ENCODE measurements around the gene U2AF1L4. TPM values are rescaled to one million over a fixed set of nuclear protein-coding genes. Genes with fewer than 3 reads are reported as not detected.

The U2AF1L4 gene
- total RNA-seq, 2 experiments from 2014 or later = 42.3 to 43.9 TPM

DNA sequence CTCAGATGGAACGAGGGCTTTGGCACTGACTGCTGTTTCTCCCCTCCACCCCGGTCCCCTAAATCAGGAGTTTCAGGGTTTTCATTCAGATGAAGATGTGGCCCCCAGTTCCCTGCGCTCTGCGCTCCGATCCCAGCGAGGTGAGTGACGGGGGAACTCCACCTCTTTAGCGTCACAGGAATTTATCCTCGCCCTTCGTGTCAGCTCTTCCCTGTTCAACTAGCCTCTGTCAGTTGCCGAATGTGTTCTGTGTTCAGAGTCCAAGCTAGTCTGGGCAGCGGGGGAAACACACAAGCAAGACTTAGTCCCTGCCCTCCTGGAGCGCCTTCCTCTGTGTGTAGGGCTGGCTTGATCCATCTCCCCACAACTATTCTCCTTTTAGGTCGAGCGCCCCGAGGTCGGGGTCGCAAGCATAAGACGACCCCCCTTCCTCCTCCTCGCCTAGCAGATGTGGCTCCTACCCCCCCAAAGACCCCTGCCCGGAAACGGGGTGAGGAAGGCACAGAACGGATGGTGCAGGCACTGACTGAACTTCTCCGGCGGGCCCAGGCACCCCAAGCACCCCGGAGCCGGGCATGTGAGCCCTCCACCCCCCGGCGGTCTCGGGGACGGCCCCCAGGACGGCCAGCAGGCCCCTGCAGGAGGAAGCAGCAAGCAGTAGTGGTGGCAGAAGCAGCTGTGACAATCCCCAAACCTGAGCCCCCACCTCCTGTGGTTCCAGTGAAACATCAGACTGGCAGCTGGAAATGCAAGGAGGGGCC is 25.6 kb downstream of the U2AF1L4 start:
- no peak for DNase-seq
- peaks cover 16% of the 10 kb centered on the region for H3K27me3 Mint-ChIP-seq
- H3K9me3 Mint-ChIP-seq = no peaks in the 10 kb centered on the region
- peak overlapping the region; percentile 93 for H3K4me3 Mint-ChIP-seq
- peak overlapping the region; percentile 94 for H3K27ac Mint-ChIP-seq
- H3K36me3 Mint-ChIP-seq = peaks cover 66% of the 10 kb centered on the region
- peaks cover 33% of the 10 kb centered on the region for H3K4me1 Mint-ChIP-seq

DNA sequence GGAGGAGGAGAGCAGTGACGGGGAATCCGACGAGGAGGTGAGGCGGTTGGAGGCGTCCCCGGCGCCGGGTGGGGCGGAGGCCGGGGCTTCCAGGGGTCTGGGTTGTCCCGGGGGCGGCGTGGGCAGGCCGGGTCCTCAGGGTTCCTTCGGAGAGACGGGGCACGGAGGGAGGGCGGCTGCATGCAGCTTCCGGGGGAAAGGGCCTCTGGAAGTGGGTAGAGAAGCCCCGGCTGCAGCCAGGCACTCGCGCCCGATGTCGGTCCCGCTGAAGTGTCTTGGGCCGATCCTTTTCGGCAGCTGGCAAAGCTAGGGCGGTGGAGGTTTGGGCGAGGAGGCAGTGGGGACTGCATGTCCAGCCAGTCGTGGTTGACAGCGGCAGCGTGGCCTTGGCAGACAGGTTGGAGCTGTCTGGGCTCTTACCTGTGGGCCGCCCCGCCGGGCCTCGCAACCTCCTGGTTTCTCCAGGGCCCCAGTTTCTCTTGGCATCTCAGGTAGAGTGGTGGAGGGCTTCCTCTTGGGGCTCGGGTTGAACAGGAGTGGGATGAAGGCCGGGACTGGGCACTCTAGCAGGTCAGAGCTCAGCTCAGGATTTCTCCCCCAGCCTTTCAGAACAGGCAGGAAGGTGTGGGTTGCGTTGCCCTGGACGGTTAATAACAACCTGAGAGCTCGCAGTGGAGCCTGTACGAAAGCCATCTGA is 26.7 kb downstream of the U2AF1L4 start:
- Mint-ChIP-seq H3K4me3 (peak overlapping the region; percentile 93), H3K36me3 (peaks cover 72% of the 10 kb centered on the region), H3K27me3 (peaks cover 16% of the 10 kb centered on the region), H3K9me3 (no peaks in the 10 kb centered on the region), H3K4me1 (peaks cover 37% of the 10 kb centered on the region), H3K27ac (peak overlapping the region; percentile 94)
- peak; percentile 79 for DNase-seq

DNA sequence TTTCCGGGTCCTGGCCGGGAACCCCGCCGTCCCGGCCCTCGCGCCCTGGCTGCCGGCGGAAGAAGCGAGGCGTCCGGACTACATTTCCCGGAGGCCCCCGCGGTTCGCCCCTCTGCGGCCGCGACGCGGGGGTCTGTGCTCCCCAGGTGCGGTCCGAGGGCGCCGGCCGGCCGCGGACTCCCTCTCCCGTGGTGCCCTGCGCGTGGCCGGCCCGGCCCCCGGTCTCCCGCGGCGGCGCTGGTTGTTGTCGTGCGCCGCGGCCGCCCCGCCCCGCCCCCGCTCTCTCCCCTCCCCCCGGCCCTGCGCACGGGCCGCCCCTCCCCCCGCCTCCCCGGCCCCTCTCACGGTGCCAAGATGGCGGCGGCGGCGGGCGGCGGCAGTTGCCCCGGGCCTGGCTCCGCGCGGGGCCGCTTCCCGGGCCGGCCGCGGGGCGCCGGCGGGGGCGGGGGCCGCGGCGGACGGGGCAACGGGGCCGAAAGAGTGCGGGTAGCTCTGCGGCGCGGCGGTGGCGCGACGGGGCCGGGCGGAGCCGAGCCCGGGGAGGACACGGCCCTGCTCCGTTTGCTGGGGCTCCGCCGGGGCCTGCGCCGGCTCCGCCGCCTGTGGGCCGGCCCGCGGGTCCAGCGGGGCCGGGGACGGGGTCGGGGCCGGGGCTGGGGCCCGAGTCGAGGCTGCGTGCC is 27.4 kb downstream of the U2AF1L4 start, which contains the start of gene KMT2B:
TSS of gene KMT2B (plus strand) at position 339 of the 680 bp plus-strand sequence. CDS start at position 355, 16 bp downstream.
- Mint-ChIP-seq H3K27ac (peak within 1 kb of the TSS; percentile 98), H3K4me1 (peaks cover 37% of the 10 kb centered on the region), H3K4me3 (peak within 1 kb of the TSS; percentile 93), H3K27me3 (peaks cover 16% of the 10 kb centered on the region), H3K9me3 (no peaks in the 10 kb centered on the region), H3K36me3 (peaks cover 70% of the 10 kb centered on the region)
- no peak for DNase-seq

DNA sequence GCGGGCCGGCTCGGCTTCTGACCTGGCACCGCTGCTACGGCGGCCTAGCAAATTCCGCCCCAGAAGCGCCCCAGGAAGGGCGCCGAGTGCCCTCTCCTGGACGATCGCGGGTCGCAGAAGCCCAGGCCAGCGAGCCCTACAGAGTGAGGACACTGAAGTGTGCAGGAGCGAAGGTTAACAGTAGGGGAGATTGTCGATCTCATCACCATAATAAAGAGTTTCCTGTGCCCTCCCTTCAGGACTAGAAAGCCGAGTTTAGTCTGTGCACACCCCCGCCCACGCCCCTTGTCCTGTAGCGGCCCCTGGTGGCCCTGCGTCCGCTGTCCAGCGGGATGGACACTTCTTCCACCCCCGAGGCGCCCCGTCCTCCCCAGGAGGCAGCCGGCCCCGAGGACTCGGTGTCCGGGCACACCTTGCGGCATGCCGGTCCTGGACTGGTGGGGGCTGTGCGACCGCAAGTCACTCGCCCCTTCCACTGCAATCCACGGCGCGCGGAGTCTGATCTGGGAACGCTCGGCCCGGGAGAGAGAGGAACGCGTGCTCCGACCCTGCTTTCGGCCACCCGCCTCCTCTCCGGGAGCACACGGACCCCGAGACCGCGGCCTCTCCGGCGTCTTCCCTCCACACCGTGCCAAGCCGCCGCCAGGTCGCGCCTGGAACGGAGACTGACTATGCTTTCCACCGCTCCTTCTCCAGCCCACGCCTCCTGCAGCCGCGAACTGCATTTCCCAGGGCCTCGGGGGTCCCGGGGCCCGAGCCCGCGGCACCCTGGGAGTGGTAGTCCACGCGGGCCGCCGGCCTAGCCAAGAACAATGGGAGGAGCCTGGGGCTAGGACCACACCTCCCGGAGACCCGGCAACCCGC is 28.2 kb downstream of the U2AF1L4 start:
- DNase-seq = peak; percentile 99
- H3K4me3 Mint-ChIP-seq = peak overlapping the region; percentile 93
- peak overlapping the region; percentile 98 for H3K27ac Mint-ChIP-seq
- no peaks in the 10 kb centered on the region for H3K9me3 Mint-ChIP-seq
- H3K4me1 Mint-ChIP-seq = peaks cover 41% of the 10 kb centered on the region
- peaks cover 67% of the 10 kb centered on the region for H3K36me3 Mint-ChIP-seq
- peaks cover 16% of the 10 kb centered on the region for H3K27me3 Mint-ChIP-seq

DNA sequence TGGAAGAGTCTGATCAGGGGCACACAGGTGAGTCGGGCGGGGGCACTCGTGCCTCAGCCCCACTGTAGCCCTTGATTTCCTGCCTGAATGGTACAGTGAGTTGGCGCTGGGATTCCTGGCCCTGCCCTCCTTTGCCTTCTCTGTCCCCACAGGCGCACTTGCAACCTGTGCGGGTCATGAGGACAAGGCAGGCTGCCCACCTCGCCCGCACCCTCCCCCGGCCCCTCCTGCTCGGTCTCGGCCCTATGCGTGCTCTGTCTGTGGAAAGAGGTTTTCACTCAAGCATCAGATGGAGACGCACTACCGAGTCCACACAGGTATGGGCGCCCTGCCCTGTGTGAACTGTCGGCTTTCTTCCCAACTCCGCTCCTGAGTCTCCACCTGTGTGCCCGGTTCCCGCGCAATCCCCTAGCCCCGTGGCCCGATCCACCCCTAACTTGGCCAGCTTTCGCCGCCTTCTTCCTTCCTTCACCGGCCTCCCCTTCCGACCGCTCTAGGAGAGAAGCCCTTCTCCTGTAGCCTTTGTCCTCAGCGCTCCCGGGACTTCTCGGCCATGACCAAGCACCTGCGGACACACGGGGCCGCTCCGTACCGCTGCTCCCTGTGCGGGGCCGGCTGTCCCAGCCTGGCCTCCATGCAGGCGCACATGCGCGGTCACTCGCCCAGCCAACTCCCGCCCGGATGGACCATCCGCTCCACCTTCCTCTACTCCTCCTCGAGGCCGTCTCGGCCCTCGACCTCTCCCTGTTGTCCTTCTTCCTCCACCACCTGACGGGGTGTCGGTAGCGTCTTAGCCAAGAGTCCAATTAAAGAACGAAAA is 29.0 kb downstream of the U2AF1L4 start:
- Mint-ChIP-seq H3K27ac (peak overlapping the region; percentile 98), H3K4me1 (peaks cover 41% of the 10 kb centered on the region), H3K27me3 (peaks cover 16% of the 10 kb centered on the region), H3K36me3 (peaks cover 62% of the 10 kb centered on the region), H3K9me3 (peaks cover 2% of the 10 kb centered on the region), H3K4me3 (peak overlapping the region; percentile 93)
- DNase-seq = no peak

DNA sequence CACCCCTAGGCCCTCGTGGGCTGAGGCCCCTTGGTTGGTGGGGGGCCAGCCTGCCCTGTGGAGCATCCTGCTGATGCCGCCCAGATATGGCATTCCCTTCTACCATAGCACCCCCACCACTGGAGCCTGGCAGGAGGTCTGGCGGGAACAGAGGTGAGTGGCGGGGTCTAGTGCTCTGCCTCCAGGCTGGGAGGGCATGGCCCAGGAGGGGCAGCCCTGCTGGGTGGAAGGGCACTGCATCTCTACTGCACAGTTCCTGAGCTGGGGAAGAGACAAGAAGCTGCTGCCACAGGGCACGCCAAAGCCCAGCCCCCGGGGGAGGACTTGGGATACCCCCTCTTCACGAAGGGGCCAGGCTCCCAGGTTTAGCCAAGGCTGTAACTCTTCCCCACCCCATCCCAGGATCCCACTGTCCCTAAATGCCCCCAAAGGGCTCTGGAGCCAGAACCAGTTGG is 29.8 kb downstream of the U2AF1L4 start:
- peaks cover 46% of the 10 kb centered on the region for H3K4me1 Mint-ChIP-seq

DNA sequence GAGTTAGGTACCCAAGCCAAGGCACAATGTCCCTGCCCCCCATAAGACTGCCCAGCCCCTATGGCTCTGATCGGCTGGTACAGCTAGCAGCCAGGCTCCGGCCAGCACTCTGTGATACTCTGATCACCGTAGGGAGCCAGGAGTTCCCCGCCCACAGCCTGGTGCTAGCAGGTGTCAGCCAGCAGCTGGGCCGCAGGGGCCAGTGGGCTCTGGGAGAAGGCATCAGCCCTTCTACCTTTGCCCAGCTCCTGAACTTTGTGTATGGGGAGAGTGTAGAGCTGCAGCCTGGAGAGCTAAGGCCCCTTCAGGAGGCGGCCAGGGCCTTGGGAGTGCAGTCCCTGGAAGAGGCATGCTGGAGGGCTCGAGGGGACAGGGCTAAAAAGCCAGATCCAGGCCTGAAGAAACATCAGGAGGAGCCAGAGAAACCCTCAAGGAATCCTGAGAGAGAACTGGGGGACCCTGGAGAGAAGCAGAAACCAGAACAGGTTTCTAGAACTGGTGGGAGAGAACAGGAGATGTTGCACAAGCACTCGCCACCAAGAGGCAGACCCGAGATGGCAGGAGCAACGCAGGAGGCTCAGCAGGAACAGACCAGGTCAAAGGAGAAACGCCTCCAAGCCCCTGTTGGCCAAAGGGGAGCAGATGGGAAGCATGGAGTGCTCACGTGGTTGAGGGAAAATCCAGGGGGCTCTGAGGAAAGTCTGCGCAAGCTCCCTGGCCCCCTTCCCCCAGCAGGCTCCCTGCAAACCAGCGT is 30.4 kb downstream of the U2AF1L4 start:
- peak overlapping the region; percentile 98 for H3K27ac Mint-ChIP-seq
- H3K9me3 Mint-ChIP-seq = peaks cover 2% of the 10 kb centered on the region
- peak overlapping the region; percentile 93 for H3K4me3 Mint-ChIP-seq
- DNase-seq = no peak
- peaks cover 16% of the 10 kb centered on the region for H3K27me3 Mint-ChIP-seq
- H3K36me3 Mint-ChIP-seq = peaks cover 56% of the 10 kb centered on the region
- H3K4me1 Mint-ChIP-seq = peaks cover 47% of the 10 kb centered on the region

More for the DNA sequence above, 29.8 kb downstream of the U2AF1L4 start:
- no peak for DNase-seq
- Mint-ChIP-seq H3K36me3 (peaks cover 59% of the 10 kb centered on the region), H3K27me3 (peaks cover 16% of the 10 kb centered on the region), H3K4me3 (peak overlapping the region; percentile 93), H3K27ac (peak overlapping the region; percentile 98), H3K9me3 (peaks cover 2% of the 10 kb centered on the region)

DNA sequence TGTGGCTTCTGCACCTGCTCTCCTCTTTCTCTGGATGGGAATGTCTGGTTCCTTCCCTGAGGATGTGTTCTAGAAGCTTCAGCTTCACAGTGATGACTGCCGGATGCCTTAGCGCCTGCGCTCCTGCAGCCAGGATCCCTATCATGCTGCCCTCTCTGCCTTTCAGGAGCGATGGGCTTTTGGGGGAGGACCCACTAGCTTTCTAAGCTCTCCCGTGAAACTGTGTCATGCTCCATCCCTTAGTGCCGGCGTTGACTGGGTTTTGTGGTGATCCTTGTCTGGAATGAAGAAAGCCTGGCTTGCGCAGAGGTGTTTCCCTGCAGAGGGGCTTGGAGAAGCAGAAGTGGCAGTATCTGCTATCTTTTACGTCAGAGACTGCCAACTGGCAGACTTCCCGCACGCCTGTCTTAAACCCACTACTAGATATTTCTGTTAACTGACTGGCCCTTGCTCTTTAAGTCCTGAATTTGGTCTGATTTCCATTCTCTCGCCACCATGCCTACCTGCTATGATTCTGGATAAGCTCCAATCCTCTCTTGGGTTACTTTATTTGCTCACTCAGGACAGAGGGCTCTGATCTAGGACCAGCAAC is 31.2 kb downstream of the U2AF1L4 start:
- Mint-ChIP-seq H3K36me3 (peaks cover 49% of the 10 kb centered on the region), H3K27ac (peak overlapping the region; percentile 98), H3K9me3 (peaks cover 2% of the 10 kb centered on the region), H3K27me3 (peaks cover 12% of the 10 kb centered on the region), H3K4me3 (peak overlapping the region; percentile 93), H3K4me1 (peaks cover 41% of the 10 kb centered on the region)
- no peak for DNase-seq

DNA sequence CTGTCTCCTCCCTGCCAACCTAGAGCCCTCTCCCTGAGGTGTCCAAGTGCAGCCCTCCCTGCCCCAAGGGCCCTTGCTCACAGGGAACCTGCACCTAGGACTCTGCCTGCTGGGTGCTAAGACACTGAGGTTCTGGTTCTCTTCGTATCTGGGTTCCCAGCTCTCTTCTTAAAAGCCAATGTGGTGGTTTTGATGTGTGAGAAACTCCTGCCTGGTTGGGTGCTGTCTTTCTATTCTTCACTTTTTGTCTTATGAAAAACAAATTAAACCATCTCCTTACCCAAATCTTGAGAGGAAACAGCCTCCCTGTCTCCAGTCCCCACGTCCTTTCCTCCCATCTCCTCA is 31.7 kb downstream of the U2AF1L4 start:
- peaks cover 45% of the 10 kb centered on the region for H3K36me3 Mint-ChIP-seq
- H3K4me3 Mint-ChIP-seq = peak overlapping the region; percentile 93
- H3K4me1 Mint-ChIP-seq = peaks cover 40% of the 10 kb centered on the region
- no peak for DNase-seq
- peaks cover 2% of the 10 kb centered on the region for H3K9me3 Mint-ChIP-seq
- H3K27me3 Mint-ChIP-seq = peaks cover 8% of the 10 kb centered on the region
- H3K27ac Mint-ChIP-seq = peak overlapping the region; percentile 98

DNA sequence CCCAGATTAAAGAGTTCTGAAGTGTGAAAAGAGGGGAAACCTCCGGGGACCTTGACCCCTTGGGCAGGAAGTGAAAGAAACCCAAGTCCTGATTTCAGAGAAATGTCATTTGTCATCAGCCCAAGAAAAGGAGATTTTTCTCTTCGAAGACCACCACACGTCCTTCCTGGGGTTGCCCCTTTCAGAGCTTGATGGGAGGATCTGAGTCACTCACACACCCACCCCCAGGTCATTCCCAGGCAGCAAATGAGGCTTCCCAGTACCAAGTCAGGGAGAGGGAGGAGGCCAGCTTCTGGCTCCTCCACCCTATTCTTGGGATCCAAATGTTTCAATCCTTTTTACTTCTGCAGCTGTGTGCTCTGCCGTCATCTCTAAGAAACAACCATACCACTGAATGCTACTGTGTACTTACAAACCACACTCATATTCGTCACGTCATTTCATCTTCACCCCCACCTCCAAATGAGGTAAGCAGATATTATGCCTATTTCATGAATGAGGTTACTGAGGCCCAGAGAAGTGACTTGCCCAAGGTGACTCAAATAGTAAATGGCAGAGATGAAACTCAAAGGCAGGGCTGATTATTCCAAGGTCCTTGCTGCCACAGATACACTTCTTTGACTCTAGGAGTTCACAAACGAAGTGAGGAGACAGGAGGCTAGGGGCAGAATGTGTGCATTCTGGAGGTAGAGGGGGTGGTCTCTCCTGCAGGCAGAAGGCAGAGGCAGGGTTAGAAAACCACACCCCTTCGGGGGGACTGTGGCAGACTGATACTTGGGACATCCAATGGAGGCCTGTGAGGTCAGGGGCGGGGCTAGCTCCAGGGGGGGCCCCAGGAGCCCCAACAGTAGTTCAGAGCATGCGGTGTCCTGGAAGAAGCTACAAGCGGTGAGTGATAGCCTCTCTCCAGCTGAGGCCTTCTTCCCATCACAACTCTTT is 32.4 kb downstream of the U2AF1L4 start:
- Mint-ChIP-seq H3K4me1 (peaks cover 38% of the 10 kb centered on the region), H3K9me3 (peaks cover 2% of the 10 kb centered on the region), H3K36me3 (peaks cover 43% of the 10 kb centered on the region), H3K4me3 (peak overlapping the region; percentile 93), H3K27me3 (peaks cover 4% of the 10 kb centered on the region), H3K27ac (peak overlapping the region; percentile 98)
- DNase-seq = peak; percentile 88

DNA sequence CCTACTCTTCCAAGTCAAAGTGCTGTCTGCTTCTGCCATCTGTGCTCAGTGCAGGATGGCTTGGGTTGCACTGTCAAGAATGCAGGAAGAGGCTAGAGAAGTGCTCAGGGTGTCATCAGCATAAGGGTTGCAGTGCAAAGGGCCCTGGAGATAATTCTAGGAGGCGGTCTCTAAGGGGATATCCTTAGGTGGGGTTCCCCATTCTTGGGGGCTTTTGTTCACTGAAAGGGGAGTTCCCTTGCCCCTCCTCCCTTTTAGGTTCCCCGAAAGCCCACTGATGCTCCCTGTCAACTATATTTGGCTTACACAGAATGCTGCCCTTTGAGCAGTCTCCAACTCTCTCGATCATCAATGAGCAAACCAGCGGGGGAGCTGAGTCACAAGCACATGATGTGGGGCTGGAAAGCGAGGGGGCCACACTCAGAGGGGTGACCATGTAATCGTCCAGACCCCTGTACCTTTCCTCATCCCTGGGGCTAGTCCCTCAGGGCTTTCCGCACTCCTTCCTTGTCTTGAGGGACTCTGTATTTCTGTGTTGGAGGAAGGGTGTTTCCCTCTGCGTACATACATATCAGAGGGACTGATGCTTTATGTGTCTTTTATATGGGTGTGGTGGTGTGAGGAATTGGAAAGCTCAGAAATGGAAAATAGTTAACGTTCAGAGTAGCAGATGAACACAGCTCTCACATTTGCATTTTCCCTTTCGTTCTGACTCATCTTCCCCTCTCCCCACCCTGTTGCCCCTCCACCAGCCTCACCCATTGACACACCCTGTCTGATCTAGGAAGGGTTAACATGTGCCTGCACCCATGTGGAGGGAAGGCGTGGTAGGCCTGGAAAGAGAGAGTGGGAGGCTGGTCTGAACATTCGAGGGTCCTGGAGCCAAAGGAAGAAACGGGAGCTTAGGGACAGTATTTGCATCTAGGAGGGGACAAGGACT is 34.2 kb downstream of the U2AF1L4 start:
- peaks cover 34% of the 10 kb centered on the region for H3K4me1 Mint-ChIP-seq
- peak overlapping the region; percentile 59 for H3K4me3 Mint-ChIP-seq
- H3K27me3 Mint-ChIP-seq = no peaks in the 10 kb centered on the region
- H3K27ac Mint-ChIP-seq = peak overlapping the region; percentile 98
- peaks cover 2% of the 10 kb centered on the region for H3K9me3 Mint-ChIP-seq
- peaks cover 31% of the 10 kb centered on the region for H3K36me3 Mint-ChIP-seq
- DNase-seq = peak; percentile 84
